ENCODE data around the gene EPHA2.

DNA sequence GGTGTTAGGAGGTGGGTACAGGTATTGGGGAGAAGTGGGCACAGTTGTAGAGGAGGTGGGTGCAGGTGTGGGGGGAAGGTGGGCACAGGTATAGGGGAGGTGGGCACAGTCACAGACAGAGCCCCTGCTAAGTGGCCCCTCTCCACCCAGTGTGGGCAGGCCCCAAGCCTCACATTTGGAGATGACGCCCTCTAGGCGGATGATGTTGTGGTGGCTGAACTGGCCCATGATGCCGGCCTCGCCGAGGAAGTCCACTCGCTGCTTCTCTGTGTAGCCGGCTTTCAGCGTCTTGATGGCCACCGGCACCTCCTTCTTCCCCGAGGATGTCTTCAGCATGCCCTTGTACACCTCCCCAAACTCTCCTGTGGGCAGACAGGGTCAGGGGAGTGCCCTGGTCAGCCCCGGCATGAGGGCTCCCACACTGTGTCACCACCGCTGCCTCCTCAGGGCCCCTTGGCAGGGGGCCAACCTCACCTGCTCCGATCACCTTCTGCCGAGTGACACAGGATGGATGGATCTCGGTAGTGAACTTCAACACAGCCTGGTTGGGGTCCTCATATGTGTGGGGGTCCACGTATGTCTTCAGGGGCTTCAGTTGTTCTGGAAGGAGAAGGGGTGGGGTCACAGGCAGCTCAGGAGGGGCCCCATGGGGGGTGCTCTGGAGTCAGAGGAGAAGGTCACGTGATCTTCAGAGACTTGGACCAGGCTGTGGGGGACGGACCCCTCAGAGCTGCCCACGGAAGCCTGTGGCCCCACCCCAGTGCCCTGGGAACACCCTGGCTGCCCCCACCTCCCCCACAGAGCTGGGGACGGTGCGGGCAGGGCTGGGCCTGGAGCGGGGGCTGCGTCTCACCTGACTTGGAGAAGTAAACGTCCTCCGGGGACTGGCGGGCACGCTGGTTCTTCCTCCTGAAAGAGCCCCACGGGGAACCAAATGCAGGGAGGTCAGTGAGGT is 22.6 kb downstream of the EPHA2 start:
- TF ChIP-seq, protein P1, sequence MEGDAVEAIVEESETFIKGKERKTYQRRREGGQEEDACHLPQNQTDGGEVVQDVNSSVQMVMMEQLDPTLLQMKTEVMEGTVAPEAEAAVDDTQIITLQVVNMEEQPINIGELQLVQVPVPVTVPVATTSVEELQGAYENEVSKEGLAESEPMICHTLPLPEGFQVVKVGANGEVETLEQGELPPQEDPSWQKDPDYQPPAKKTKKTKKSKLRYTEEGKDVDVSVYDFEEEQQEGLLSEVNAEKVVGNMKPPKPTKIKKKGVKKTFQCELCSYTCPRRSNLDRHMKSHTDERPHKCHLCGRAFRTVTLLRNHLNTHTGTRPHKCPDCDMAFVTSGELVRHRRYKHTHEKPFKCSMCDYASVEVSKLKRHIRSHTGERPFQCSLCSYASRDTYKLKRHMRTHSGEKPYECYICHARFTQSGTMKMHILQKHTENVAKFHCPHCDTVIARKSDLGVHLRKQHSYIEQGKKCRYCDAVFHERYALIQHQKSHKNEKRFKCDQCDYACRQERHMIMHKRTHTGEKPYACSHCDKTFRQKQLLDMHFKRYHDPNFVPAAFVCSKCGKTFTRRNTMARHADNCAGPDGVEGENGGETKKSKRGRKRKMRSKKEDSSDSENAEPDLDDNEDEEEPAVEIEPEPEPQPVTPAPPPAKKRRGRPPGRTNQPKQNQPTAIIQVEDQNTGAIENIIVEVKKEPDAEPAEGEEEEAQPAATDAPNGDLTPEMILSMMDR (IDR thresholded peaks at IDR 0.05), result no peak
- TF ChIP-seq ZFX (IDR thresholded peaks at IDR 0.05; ENCODE audit: borderline replicate concordance), result no peak
